ENCODE data around the gene FAM131B. TPM values are rescaled to one million over a fixed set of nuclear protein-coding genes. Genes with fewer than 3 reads are reported as not detected.

The FAM131B gene
- total and polyA plus RNA-seq, 2 of the 8 experiments (the other 6 are each of a cell fraction or from before 2014, with no cell fraction given) = 23.1 to 38.2 TPM

- no peak for TF ChIP-seq SIN3A (conservative IDR thresholded peaks at IDR 0.05 in 1 of 2, IDR thresholded peaks at IDR 0.05 in 1 of 2; ENCODE audit: low read depth in 1 of 2, low read length in 2 of 2)
- no peak for TF ChIP-seq KDM4A (IDR thresholded peaks at IDR 0.05; ENCODE audit: low read depth, low read length, severe bottlenecking)
- no peak for TF ChIP-seq CHD1 (IDR thresholded peaks at IDR 0.05; ENCODE audit: low read depth, low read length)
- TF ChIP-seq BRCA1 (IDR thresholded peaks at IDR 0.05; ENCODE audit: low read depth, low read length) = no peak
- TF ChIP-seq RFX5 (IDR thresholded peaks at IDR 0.05; ENCODE audit: borderline replicate concordance, low read depth, low read length) = no peak
- no peak for TF ChIP-seq GABPA (IDR thresholded peaks at IDR 0.05; ENCODE audit: borderline replicate concordance, insufficient read depth, low read length)
- TF ChIP-seq JUND (IDR thresholded peaks at IDR 0.05; ENCODE audit: low read length) = no peak
- Histone ChIP-seq H3K27ac (ENCODE audit: low read depth, low read length) (no peak overlapping the region), H4K8ac (ENCODE audit: extremely low read depth, insufficient read depth, low read length) (no peak overlapping the region), H3K4ac (replicated peaks; ENCODE audit: insufficient read length, low read depth, low read length) (no peak overlapping the region), H3K14ac (ENCODE audit: insufficient read length) (no peak overlapping the region), H3K79me2 (ENCODE audit: control insufficient read depth in 1 of 2, insufficient read depth in 2 of 2, low read length in 2 of 2) (peaks cover 0 to 7% of the 10 kb centered on the region in 2 experiments; a peak in 2 of 4 replicates), H2BK120ac (replicated peaks; ENCODE audit: low read depth, low read length) (no peak overlapping the region), H2AK5ac (ENCODE audit: low read depth, low read length) (no peak overlapping the region; the same call in 1 of the 2 replicates), H3K23me2 (ENCODE audit: low read depth, low read length) (no peaks in the 10 kb centered on the region; the same call in 1 of the 2 replicates), H3K56ac (replicated peaks; ENCODE audit: insufficient read length, low read depth, low read length) (no peak overlapping the region), H3K27me3 (replicated peaks in 1 of 4; ENCODE audit: control insufficient read depth in 3 of 4, extremely low read depth in 1 of 4, insufficient read depth in 3 of 4, low read length in 3 of 4) (no peaks in the 10 kb centered on the region), H2BK15ac (ENCODE audit: low read length) (no peak overlapping the region), H3K4me1 (replicated peaks in 1 of 4; ENCODE audit: control insufficient read depth in 3 of 4, insufficient read depth in 4 of 4, low read length in 3 of 4) (peaks cover 0 to 9% (median 3%) of the 10 kb centered on the region in 4 experiments), H2BK12ac (ENCODE audit: low read depth, low read length) (no peak overlapping the region), H2BK5ac (ENCODE audit: low read depth, low read length) (no peak overlapping the region), H3K18ac (ENCODE audit: extremely low read depth, low read length) (no peak overlapping the region), H3K36me3 (ENCODE audit: control insufficient read depth in 2 of 4, insufficient read depth in 4 of 4, low read length in 3 of 4) (no peaks in the 10 kb centered on the region), H2BK20ac (ENCODE audit: low read length) (peak overlapping the region; percentile 61; the same call in 1 of the 2 replicates), H3K4me3 (ENCODE audit: extremely low read depth in 1 of 4, insufficient read depth in 2 of 4, low read depth in 3 of 4, low read length in 4 of 4) (no peak overlapping the region), H4K91ac (replicated peaks; ENCODE audit: insufficient read length, low read length) (no peak overlapping the region), H3K4me2 (ENCODE audit: insufficient read depth in 1 of 2, low read depth in 2 of 2, low read length in 2 of 2) (no peak overlapping the region), H3K9me3 (ENCODE audit: insufficient read depth in 2 of 2, low read depth in 1 of 2, low read length in 1 of 2) (no peaks in the 10 kb centered on the region), H2AFZ (ENCODE audit: low read length) (no peak overlapping the region), H3K9ac (replicated peaks in 1 of 4; ENCODE audit: extremely low read depth in 1 of 4, low read depth in 3 of 4, low read length in 3 of 4) (no peak overlapping the region), H4K20me1 (replicated peaks in 1 of 2; ENCODE audit: control insufficient read depth in 1 of 2, insufficient read depth in 2 of 2, low read length in 2 of 2) (no peaks in the 10 kb centered on the region), H3K23ac (ENCODE audit: insufficient read length) (no peak overlapping the region), H4K5ac (ENCODE audit: insufficient read length, low read depth, low read length) (no peak overlapping the region), H3K79me1 (ENCODE audit: low read depth, low read length) (no peaks in the 10 kb centered on the region)
- DNase-seq (ENCODE audit: low read depth in 1 of 2, low spot score in 2 of 2) (no peak), FAIRE-seq (no peak)
- CTCF ChIA-PET (ENCODE audit: partially characterized antibody) = interaction anchor here (1.0 to 17.5 kb wide), 5 partner anchors 9 to 71 kb away, joined by 3 to 359 read pairs (median 7); partner anchors contain the start of gene EPHA1
- POLR2A ChIA-PET (ENCODE audit: partially characterized antibody) = interaction anchor here (15.3 to 19.0 kb wide), 3 partner anchors 2 to 23 kb away, joined by 233 to 518 read pairs (median 233); partner anchors contain the start of genes EPHA1, FAM131B and ZYX
- 83% methylated on average over 5 of the region's 5 CpGs; no CpG with 5 or more reads in 1 of the 2 experiments for WGBS, 2 experiments (ENCODE audit: extremely low coverage in 1 of 2, insufficient coverage in 1 of 2, insufficient read length in 1 of 2, insufficient replicate concordance in 2 of 2, low coverage in 1 of 2, low lambda C conversion rate in 2 of 2, missing lambda C conversion rate in 1 of 2)
Measured at GRCh38 chr7:143376396-143376795, 13.9 kb upstream of the FAM131B start.
